BLaER1 treated with 17β-estradiol and CSF1 and Interleukin-3, amounts not matched to agents 10 nM and 100 nM (cell line): ENCODE measurements around the gene BTD.
"Not testable (repeated sequence)": the region's sequence is repeated elsewhere in the genome, so short reads cannot be mapped to it uniquely, and the experiment has no call there.

ENCODE experiments used
- H3K27ac ChIP-seq, 11 experiments: shearing (Covaris generic); formaldehyde crosslinking; 2 replicates each; pipeline ENCODE4 v1.8.1; 2022
- H3K27me3 ChIP-seq, 11 experiments: shearing (Covaris generic); formaldehyde crosslinking; 2 replicates each; pipeline ENCODE4 v1.8.1; 2022
- H3K36me3 ChIP-seq, 11 experiments: shearing (Covaris generic); formaldehyde crosslinking; 2 replicates each; pipeline ENCODE4 v1.8.1; 2022
- H3K4me1 ChIP-seq, 10 experiments: shearing (Covaris generic); formaldehyde crosslinking; 2 replicates each; pipeline ENCODE4 v1.8.1; 2022
- H3K4me2 ChIP-seq, 11 experiments: shearing (Covaris generic); formaldehyde crosslinking; 2 replicates each; pipeline ENCODE4 v1.8.1; 2022
- H3K4me3 ChIP-seq, 10 experiments: shearing (Covaris generic); formaldehyde crosslinking; 2 replicates each; pipeline ENCODE4 v1.8.1; 2022
- H3K9ac ChIP-seq, 11 experiments: shearing (Covaris generic); formaldehyde crosslinking; 2 replicates each; pipeline ENCODE4 v1.8.1; 2022
- H3K9me3 ChIP-seq, 11 experiments: shearing (Covaris generic); formaldehyde crosslinking; replicated peaks in 1 of 11; 2 replicates each; pipeline ENCODE4 v1.8.1; 2022
- H4K20me1 ChIP-seq, 11 experiments: shearing (Covaris generic); formaldehyde crosslinking; 2 replicates each; pipeline ENCODE4 v1.8.1; 2022
- Cebpa-rat ChIP-seq, 11 experiments: shearing (Covaris generic); IDR thresholded peaks; 2 replicates each; pipeline ENCODE4 v1.8.1; 2022

The BTD gene

GRCh38 chr3:15611018-15611417 lies 9.5 kb downstream of the BTD start:
- no peak overlapping the region for H3K4me2 ChIP-seq
- no peak overlapping the region for H3K4me3 ChIP-seq
- H3K36me3 ChIP-seq: no peaks in the 10 kb centered on the region
- no peaks in the 10 kb centered on the region for H3K9me3 ChIP-seq
- H3K4me1 ChIP-seq: peaks cover 0 to 4% (median 0%) of the 10 kb centered on the region in 10 experiments; a peak in 3 of 20 replicates
- no peak overlapping the region for H3K27ac ChIP-seq
- H4K20me1 ChIP-seq: no peaks in the 10 kb centered on the region
- no peaks in the 10 kb centered on the region for H3K27me3 ChIP-seq
- no peak overlapping the region for H3K9ac ChIP-seq
- no peak for TF ChIP-seq Cebpa-rat (IDR thresholded peaks at IDR 0.05)

GRCh38 chr3:15612001-15612400 lies 10.5 kb downstream of the BTD start:
- H3K4me1 ChIP-seq: peaks cover 0 to 8% (median 0%) of the 10 kb centered on the region in 10 experiments; a peak in 3 of 20 replicates
- H3K9ac ChIP-seq: no peak overlapping the region
- H3K36me3 ChIP-seq: no peaks in the 10 kb centered on the region
- no peaks in the 10 kb centered on the region for H4K20me1 ChIP-seq
- H3K9me3 ChIP-seq: peaks cover 0 to 2% (median 0%) of the 10 kb centered on the region in 11 experiments; a peak in 1 of 22 replicates
- H3K4me3 ChIP-seq: no peak overlapping the region
- no peaks in the 10 kb centered on the region for H3K27me3 ChIP-seq
- TF ChIP-seq Cebpa-rat (IDR thresholded peaks at IDR 0.05): no peak
- H3K27ac ChIP-seq: no peak overlapping the region
- no peak overlapping the region for H3K4me2 ChIP-seq

- Histone ChIP-seq H3K9me3 (peaks cover 15 to 27% (median 22%) of the 10 kb centered on the region in 11 experiments), H3K27me3 (no peaks in the 10 kb centered on the region), H3K4me1 (peaks cover 0 to 8% (median 0%) of the 10 kb centered on the region in 10 experiments; a peak in 3 of 20 replicates), H4K20me1 (no peaks in the 10 kb centered on the region), H3K4me3 (no peak overlapping the region), H3K4me2 (no peak overlapping the region), H3K9ac (no peak overlapping the region), H3K27ac (no peak overlapping the region), H3K36me3 (peaks cover 0 to 12% (median 3%) of the 10 kb centered on the region in 11 experiments; a peak in 3 of 22 replicates)
- no peak for TF ChIP-seq Cebpa-rat (IDR thresholded peaks at IDR 0.05)
Observed at GRCh38 chr3:15614958-15615357, 13.4 kb downstream of the BTD start.

GRCh38 chr3:15616053-15616452 lies 14.5 kb downstream of the BTD start:
- Histone ChIP-seq H3K27me3 (no peaks in the 10 kb centered on the region), H3K27ac (no peak overlapping the region), H3K4me2 (peak overlapping the region in 3 of 11 experiments; percentile 20 to 29 (median 22); a peak in 4 of 22 replicates), H3K9me3 (peaks cover 26 to 38% (median 33%) of the 10 kb centered on the region in 11 experiments), H3K4me3 (no peak overlapping the region), H4K20me1 (no peaks in the 10 kb centered on the region), H3K9ac (no peak overlapping the region), H3K36me3 (peaks cover 0 to 23% (median 6%) of the 10 kb centered on the region in 11 experiments; a peak in 7 of 22 replicates), H3K4me1 (peaks cover 0 to 8% (median 0%) of the 10 kb centered on the region in 10 experiments; a peak in 3 of 20 replicates)
- no peak for TF ChIP-seq Cebpa-rat (IDR thresholded peaks at IDR 0.05)

GRCh38 chr3:15619659-15620464 lies 18.3 kb downstream of the BTD start:
- not testable (repeated sequence) for H3K4me1 ChIP-seq, H4K20me1 ChIP-seq, H3K27me3 ChIP-seq, H3K27ac ChIP-seq, H3K4me2 ChIP-seq, H3K9ac ChIP-seq, H3K4me3 ChIP-seq
- H3K9me3 ChIP-seq: peaks cover 43 to 74% (median 61%) of the 10 kb centered on the region in 11 experiments
- peaks cover 0 to 25% (median 6%) of the 10 kb centered on the region in 11 experiments; a peak in 7 of 22 replicates for H3K36me3 ChIP-seq

GRCh38 chr3:15623535-15624440 lies 22.2 kb downstream of the BTD start:
- Histone ChIP-seq H3K27me3 (no peaks in the 10 kb centered on the region), H3K4me1 (peaks cover 0 to 7% (median 0%) of the 10 kb centered on the region in 10 experiments; a peak in 3 of 20 replicates), H3K9me3 (peaks cover 42 to 63% (median 52%) of the 10 kb centered on the region in 11 experiments), H3K36me3 (peaks cover 0 to 24% (median 6%) of the 10 kb centered on the region in 11 experiments; a peak in 7 of 22 replicates), H3K27ac (no peak overlapping the region), H3K9ac (no peak overlapping the region), H3K4me3 (no peak overlapping the region), H4K20me1 (no peaks in the 10 kb centered on the region), H3K4me2 (no peak overlapping the region)
- TF ChIP-seq Cebpa-rat (IDR thresholded peaks at IDR 0.05): no peak

GRCh38 chr3:15628967-15629366 lies 27.4 kb downstream of the BTD start:
- H3K27me3 ChIP-seq: no peaks in the 10 kb centered on the region
- H3K9ac ChIP-seq: no peak overlapping the region
- peaks cover 6 to 24% (median 17%) of the 10 kb centered on the region in 10 experiments; a peak in 19 of 20 replicates for H3K4me1 ChIP-seq
- H3K4me3 ChIP-seq: no peak overlapping the region
- no peak overlapping the region for H3K27ac ChIP-seq
- H3K36me3 ChIP-seq: no peaks in the 10 kb centered on the region
- peaks cover 0 to 13% (median 6%) of the 10 kb centered on the region in 11 experiments; a peak in 9 of 22 replicates for H3K9me3 ChIP-seq
- H3K4me2 ChIP-seq: no peak overlapping the region
- no peaks in the 10 kb centered on the region for H4K20me1 ChIP-seq
- no peak for TF ChIP-seq Cebpa-rat (IDR thresholded peaks at IDR 0.05)

- Histone ChIP-seq H3K9ac (no peak overlapping the region), H3K4me1 (peaks cover 6 to 32% (median 16%) of the 10 kb centered on the region in 10 experiments; a peak in 19 of 20 replicates), H4K20me1 (no peaks in the 10 kb centered on the region), H3K9me3 (peaks cover 0 to 3% (median 0%) of the 10 kb centered on the region in 11 experiments; a peak in 1 of 22 replicates), H3K4me3 (no peak overlapping the region; a peak in 1 of 20 replicates), H3K27ac (0 out of 22 replicates have a peak overlapping the region, but pooled peaks of 3 of the 11 experiments have one; percentile 3 to 8 (median 7)), H3K36me3 (no peaks in the 10 kb centered on the region), H3K4me2 (peak overlapping the region; percentile 6 to 68 (median 35); a peak in 17 of 22 replicates), H3K27me3 (no peaks in the 10 kb centered on the region)
- no peak for TF ChIP-seq Cebpa-rat (IDR thresholded peaks at IDR 0.05)
Observed at GRCh38 chr3:15629860-15630597, 28.5 kb downstream of the BTD start.
